ENCODE results near the gene GIGYF2.

The GIGYF2 gene

DNA sequence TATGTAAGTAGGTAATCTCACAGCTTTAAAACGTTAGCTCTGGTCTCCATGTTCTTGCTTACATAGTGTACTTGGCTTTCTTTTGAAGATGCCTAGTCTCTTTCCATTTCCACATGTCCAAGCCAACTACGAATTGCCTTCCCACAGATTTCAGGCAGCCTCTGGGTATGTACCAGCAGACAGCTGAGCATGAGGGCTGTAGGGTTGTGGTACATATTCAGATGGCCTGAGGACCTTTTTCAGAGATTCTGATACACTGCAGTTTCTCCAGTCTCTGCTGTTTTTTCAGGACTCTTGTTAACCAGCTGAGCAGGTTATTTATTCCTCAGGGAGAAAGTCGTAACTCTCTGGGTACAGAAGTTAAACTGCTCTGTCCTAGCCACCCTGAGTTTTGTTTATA, 82.3 kb downstream of the GIGYF2 start:
- DNase-seq (ENCODE audit: low read depth in 1 of 2, low spot score in 1 of 2) = no peak
- Histone ChIP-seq H3K4me3 (replicated peaks; ENCODE audit: insufficient read depth, low read length) (no peak overlapping the region), H3K27me3 (ENCODE audit: insufficient read depth, poor library complexity, severe bottlenecking) (no peaks in the 10 kb centered on the region), H3K27ac (replicated peaks) (no peak overlapping the region)
- TF ChIP-seq GABPA (IDR thresholded peaks at IDR 0.05; ENCODE audit: low read depth) (no peak), SPI1 (IDR thresholded peaks at IDR 0.05; ENCODE audit: borderline replicate concordance, low read depth) (no peak), POLR2AphosphoS5 (IDR thresholded peaks at IDR 0.05; ENCODE audit: low read depth) (no peak)
- TF ChIP-seq, protein P1, sequence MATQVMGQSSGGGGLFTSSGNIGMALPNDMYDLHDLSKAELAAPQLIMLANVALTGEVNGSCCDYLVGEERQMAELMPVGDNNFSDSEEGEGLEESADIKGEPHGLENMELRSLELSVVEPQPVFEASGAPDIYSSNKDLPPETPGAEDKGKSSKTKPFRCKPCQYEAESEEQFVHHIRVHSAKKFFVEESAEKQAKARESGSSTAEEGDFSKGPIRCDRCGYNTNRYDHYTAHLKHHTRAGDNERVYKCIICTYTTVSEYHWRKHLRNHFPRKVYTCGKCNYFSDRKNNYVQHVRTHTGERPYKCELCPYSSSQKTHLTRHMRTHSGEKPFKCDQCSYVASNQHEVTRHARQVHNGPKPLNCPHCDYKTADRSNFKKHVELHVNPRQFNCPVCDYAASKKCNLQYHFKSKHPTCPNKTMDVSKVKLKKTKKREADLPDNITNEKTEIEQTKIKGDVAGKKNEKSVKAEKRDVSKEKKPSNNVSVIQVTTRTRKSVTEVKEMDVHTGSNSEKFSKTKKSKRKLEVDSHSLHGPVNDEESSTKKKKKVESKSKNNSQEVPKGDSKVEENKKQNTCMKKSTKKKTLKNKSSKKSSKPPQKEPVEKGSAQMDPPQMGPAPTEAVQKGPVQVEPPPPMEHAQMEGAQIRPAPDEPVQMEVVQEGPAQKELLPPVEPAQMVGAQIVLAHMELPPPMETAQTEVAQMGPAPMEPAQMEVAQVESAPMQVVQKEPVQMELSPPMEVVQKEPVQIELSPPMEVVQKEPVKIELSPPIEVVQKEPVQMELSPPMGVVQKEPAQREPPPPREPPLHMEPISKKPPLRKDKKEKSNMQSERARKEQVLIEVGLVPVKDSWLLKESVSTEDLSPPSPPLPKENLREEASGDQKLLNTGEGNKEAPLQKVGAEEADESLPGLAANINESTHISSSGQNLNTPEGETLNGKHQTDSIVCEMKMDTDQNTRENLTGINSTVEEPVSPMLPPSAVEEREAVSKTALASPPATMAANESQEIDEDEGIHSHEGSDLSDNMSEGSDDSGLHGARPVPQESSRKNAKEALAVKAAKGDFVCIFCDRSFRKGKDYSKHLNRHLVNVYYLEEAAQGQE (IDR thresholded peaks at IDR 0.05; ENCODE audit: insufficient replicate concordance, low read depth) = no peak
- TF ChIP-seq, protein P2, sequence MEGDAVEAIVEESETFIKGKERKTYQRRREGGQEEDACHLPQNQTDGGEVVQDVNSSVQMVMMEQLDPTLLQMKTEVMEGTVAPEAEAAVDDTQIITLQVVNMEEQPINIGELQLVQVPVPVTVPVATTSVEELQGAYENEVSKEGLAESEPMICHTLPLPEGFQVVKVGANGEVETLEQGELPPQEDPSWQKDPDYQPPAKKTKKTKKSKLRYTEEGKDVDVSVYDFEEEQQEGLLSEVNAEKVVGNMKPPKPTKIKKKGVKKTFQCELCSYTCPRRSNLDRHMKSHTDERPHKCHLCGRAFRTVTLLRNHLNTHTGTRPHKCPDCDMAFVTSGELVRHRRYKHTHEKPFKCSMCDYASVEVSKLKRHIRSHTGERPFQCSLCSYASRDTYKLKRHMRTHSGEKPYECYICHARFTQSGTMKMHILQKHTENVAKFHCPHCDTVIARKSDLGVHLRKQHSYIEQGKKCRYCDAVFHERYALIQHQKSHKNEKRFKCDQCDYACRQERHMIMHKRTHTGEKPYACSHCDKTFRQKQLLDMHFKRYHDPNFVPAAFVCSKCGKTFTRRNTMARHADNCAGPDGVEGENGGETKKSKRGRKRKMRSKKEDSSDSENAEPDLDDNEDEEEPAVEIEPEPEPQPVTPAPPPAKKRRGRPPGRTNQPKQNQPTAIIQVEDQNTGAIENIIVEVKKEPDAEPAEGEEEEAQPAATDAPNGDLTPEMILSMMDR (IDR thresholded peaks at IDR 0.05; ENCODE audit: insufficient read depth, low read length) = no peak

DNA sequence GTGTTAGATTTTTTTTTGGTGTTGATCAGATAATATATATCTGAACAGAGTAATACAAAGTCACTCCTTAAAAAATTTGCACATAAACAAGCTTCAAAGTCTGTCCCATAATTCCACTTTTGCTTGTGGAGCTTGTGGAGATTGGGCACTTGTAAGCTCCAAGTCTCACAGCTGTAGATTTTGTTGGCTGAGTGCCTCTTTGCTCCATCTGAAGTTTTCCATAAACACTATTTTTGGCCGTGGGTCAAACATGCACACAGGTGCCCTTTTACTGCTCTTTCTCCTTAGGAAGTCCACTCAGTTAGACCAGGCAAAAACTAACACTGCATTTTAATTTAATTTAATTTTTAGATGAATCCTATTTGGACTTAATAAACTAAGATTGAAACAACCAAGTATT, 82.8 kb downstream of the GIGYF2 start:
- no peak overlapping the region for H3K4me3 ChIP-seq (replicated peaks; ENCODE audit: insufficient read depth, low read length)
- TF ChIP-seq, protein P2 (IDR thresholded peaks at IDR 0.05; ENCODE audit: insufficient read depth, low read length) = no peak
- no peak for TF ChIP-seq SPI1 (IDR thresholded peaks at IDR 0.05; ENCODE audit: borderline replicate concordance, low read depth)
- no peak for TF ChIP-seq GABPA (IDR thresholded peaks at IDR 0.05; ENCODE audit: low read depth)
- TF ChIP-seq, protein P1 (IDR thresholded peaks at IDR 0.05; ENCODE audit: insufficient replicate concordance, low read depth) = no peak
- TF ChIP-seq POLR2AphosphoS5 (IDR thresholded peaks at IDR 0.05; ENCODE audit: low read depth) = no peak
- no peak for DNase-seq (ENCODE audit: low read depth in 1 of 2, low spot score in 1 of 2)
- H3K27me3 ChIP-seq (ENCODE audit: insufficient read depth, poor library complexity, severe bottlenecking) = no peaks in the 10 kb centered on the region
- no peak overlapping the region for H3K27ac ChIP-seq (replicated peaks)

DNA sequence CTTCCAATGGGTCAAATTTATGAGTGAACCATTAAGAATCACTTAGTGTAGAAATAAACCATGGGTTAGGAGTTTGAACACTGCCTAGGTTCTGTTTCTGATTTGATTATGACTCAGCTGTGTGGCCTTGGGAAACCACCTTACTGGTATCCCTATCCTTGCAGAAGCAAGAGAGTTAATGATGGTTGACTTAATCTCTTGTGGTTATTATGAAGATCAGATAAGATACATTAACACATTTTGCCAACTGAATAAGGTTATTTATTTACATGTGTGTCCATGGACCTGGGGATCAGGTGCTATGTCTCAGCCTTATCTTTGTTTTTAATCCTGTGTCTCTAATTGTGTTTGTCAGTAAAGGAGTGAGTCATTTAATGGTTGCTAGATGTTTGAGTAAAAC, 84.6 kb downstream of the GIGYF2 start:
- TF ChIP-seq GABPA (IDR thresholded peaks at IDR 0.05; ENCODE audit: low read depth) (no peak), POLR2AphosphoS5 (IDR thresholded peaks at IDR 0.05; ENCODE audit: low read depth) (no peak), SPI1 (IDR thresholded peaks at IDR 0.05; ENCODE audit: borderline replicate concordance, low read depth) (no peak)
- TF ChIP-seq, protein P1 (IDR thresholded peaks at IDR 0.05; ENCODE audit: insufficient replicate concordance, low read depth) = no peak
- TF ChIP-seq, protein P2 (IDR thresholded peaks at IDR 0.05; ENCODE audit: insufficient read depth, low read length) = no peak
- DNase-seq (ENCODE audit: low read depth in 1 of 2, low spot score in 1 of 2) = no peak
- Histone ChIP-seq H3K27ac (replicated peaks) (no peak overlapping the region), H3K4me3 (replicated peaks; ENCODE audit: insufficient read depth, low read length) (no peak overlapping the region), H3K27me3 (ENCODE audit: insufficient read depth, poor library complexity, severe bottlenecking) (no peaks in the 10 kb centered on the region)
